Activated T-helper 1 cell treated with anti-CD3 and anti-CD28 coated beads, Interleukin-12 subunit alpha, Interleukin-12 subunit beta, Interleukin-2, Interleukin-4 antibody, amounts not matched to agents 30 ng/mL and 10 ng/mL and 1 ng/mL, durations not matched to agents 14 hours and 24 hours and 36 hours (primary cell): ENCODE data around the gene AFTPH. TPM values are rescaled to one million over a fixed set of nuclear protein-coding genes. Genes with fewer than 3 reads are reported as not detected.

ENCODE experiments used
- DNase-seq: peaks from one replicate; pipeline ENCODE4 v3.0.0; 2021; ENCODE audit warnings: low spot score
- H3K27ac Mint-ChIP-seq: one replicate; pipeline ENCODE4 v1.8.0; 2021; ENCODE audit warnings: mild to moderate bottlenecking, mixed read lengths
- H3K27me3 Mint-ChIP-seq: one replicate; pipeline ENCODE4 v1.8.0; 2022; ENCODE audit warnings: mild to moderate bottlenecking, moderate library complexity, mixed read lengths; ENCODE audit not compliant: insufficient read depth
- H3K36me3 Mint-ChIP-seq: one replicate; pipeline ENCODE4 v1.8.0; 2021; ENCODE audit warnings: low read depth, mixed read lengths
- H3K4me1 Mint-ChIP-seq: one replicate; pipeline ENCODE4 v1.8.0; 2021; ENCODE audit warnings: low read depth, mixed read lengths
- H3K4me3 Mint-ChIP-seq: one replicate; pipeline ENCODE4 v1.8.0; 2021; ENCODE audit warnings: mild to moderate bottlenecking, moderate library complexity, mixed read lengths
- H3K9me3 Mint-ChIP-seq: one replicate; pipeline ENCODE4 v1.8.0; 2021; ENCODE audit warnings: mixed read lengths
- intact Hi-C: fragments of 100-400 bp; cut with micrococcal nuclease; formaldehyde crosslinking; loops from one replicate; pipeline ENCODE4 v1.15.1; 2024
- total RNA-seq: library from RNA; stranded (reverse); gene quantifications from 2 replicates; pipeline ENCODE4 v1.2.3, GENCODE V29; 2022

AFTPH gene
- total RNA-seq, 1 donor from 2014 or later, result 42.4 TPM

- H3K27me3 Mint-ChIP-seq, result peaks cover 6% of the 10 kb centered on the region
- peaks cover 2% of the 10 kb centered on the region for H3K36me3 Mint-ChIP-seq
These were observed 81.9 kb downstream of the AFTPH start for GRCh38 chr2:64605991-64606478.

GRCh38 chr2:64606479-64607363 lies 82.6 kb downstream of the AFTPH start:
- peaks cover 6% of the 10 kb centered on the region for H3K27me3 Mint-ChIP-seq
- H3K4me1 Mint-ChIP-seq, result peaks cover 28% of the 10 kb centered on the region
- peak overlapping the region; percentile 46 for H3K4me3 Mint-ChIP-seq
- H3K9me3 Mint-ChIP-seq, result peaks cover 11% of the 10 kb centered on the region
- peak overlapping the region; percentile 85 for H3K27ac Mint-ChIP-seq
- intact Hi-C loops, result loop anchor here (1.0 to 2.0 kb wide), 12 partner anchors 20 to 621 kb away; partner anchors contain the start of genes ACTR2, AFTPH, CEP68 and SERTAD2
- H3K36me3 Mint-ChIP-seq, result peaks cover 2% of the 10 kb centered on the region
- DNase-seq, result peak; percentile 86

More at GRCh38 chr2:64605991-64606478, 81.9 kb downstream of the AFTPH start:
- peaks cover 11% of the 10 kb centered on the region for H3K9me3 Mint-ChIP-seq
- intact Hi-C loops, result loop anchor here (2.0 kb wide), 4 partner anchors 19 to 267 kb away; partner anchors contain the start of gene SERTAD2
- no peak overlapping the region for H3K4me3 Mint-ChIP-seq
- DNase-seq, result no peak
- H3K27ac Mint-ChIP-seq, result peak overlapping the region; percentile 85
- H3K4me1 Mint-ChIP-seq, result peaks cover 28% of the 10 kb centered on the region

- DNase-seq, result no peak
- peaks cover 28% of the 10 kb centered on the region for H3K4me1 Mint-ChIP-seq
- H3K27ac Mint-ChIP-seq, result peak overlapping the region; percentile 85
These were observed 83.5 kb downstream of the AFTPH start for GRCh38 chr2:64607381-64608304.

GRCh38 chr2:64608867-64609226 lies 84.7 kb downstream of the AFTPH start:
- H3K4me1 Mint-ChIP-seq, result peaks cover 28% of the 10 kb centered on the region
- peaks cover 8% of the 10 kb centered on the region for H3K27me3 Mint-ChIP-seq
- H3K4me3 Mint-ChIP-seq, result peak overlapping the region; percentile 65

More at GRCh38 chr2:64607381-64608304, 83.5 kb downstream of the AFTPH start:
- peaks cover 11% of the 10 kb centered on the region for H3K9me3 Mint-ChIP-seq
- intact Hi-C loops, result loop anchor here (1.0 to 2.0 kb wide), 12 partner anchors 21 to 620 kb away; partner anchors contain the start of genes ACTR2, AFTPH, CEP68 and SERTAD2
- peaks cover 6% of the 10 kb centered on the region for H3K27me3 Mint-ChIP-seq
- H3K36me3 Mint-ChIP-seq, result peaks cover 2% of the 10 kb centered on the region
- peak overlapping the region; percentile 65 for H3K4me3 Mint-ChIP-seq

GRCh38 chr2:64609227-64609941 lies 85.3 kb downstream of the AFTPH start:
- Mint-ChIP-seq H3K27ac (peak overlapping the region; percentile 29), H3K4me1 (peaks cover 28% of the 10 kb centered on the region), H3K4me3 (peak overlapping the region; percentile 68), H3K9me3 (peaks cover 6% of the 10 kb centered on the region), H3K36me3 (peaks cover 2% of the 10 kb centered on the region), H3K27me3 (peaks cover 11% of the 10 kb centered on the region)
- intact Hi-C loops, result loop anchor here (1.0 kb wide), 3 partner anchors 222 to 379 kb away; no protein-coding TSS in a partner anchor
- peak; percentile 67 for DNase-seq

More at GRCh38 chr2:64608867-64609226, 84.7 kb downstream of the AFTPH start:
- DNase-seq, result no peak
- intact Hi-C loops, result loop anchor here (1.0 kb wide), 3 partner anchors 222 to 379 kb away; no protein-coding TSS in a partner anchor
- Mint-ChIP-seq H3K36me3 (peaks cover 2% of the 10 kb centered on the region), H3K27ac (peak overlapping the region; percentile 81), H3K9me3 (peaks cover 11% of the 10 kb centered on the region)

- Mint-ChIP-seq H3K9me3 (peaks cover under 1% of the 10 kb centered on the region), H3K27ac (no peak overlapping the region), H3K27me3 (peaks cover 11% of the 10 kb centered on the region)
These were observed 85.8 kb downstream of the AFTPH start for GRCh38 chr2:64609942-64610281.

GRCh38 chr2:64610316-64610855 lies 86.3 kb downstream of the AFTPH start:
- Mint-ChIP-seq H3K27me3 (peaks cover 11% of the 10 kb centered on the region), H3K4me1 (peaks cover 28% of the 10 kb centered on the region), H3K4me3 (peak overlapping the region; percentile 68), H3K36me3 (no peaks in the 10 kb centered on the region), H3K9me3 (no peaks in the 10 kb centered on the region), H3K27ac (peak overlapping the region; percentile 40)
- DNase-seq, result no peak
- intact Hi-C loops, result no loop called here

More at GRCh38 chr2:64609942-64610281, 85.8 kb downstream of the AFTPH start:
- DNase-seq, result no peak
- Mint-ChIP-seq H3K36me3 (no peaks in the 10 kb centered on the region), H3K4me3 (peak overlapping the region; percentile 68), H3K4me1 (peaks cover 28% of the 10 kb centered on the region)
- intact Hi-C loops, result loop anchor here (1.0 kb wide), 3 partner anchors 221 to 378 kb away; no protein-coding TSS in a partner anchor

- H3K27me3 Mint-ChIP-seq, result peaks cover 11% of the 10 kb centered on the region
- no peak overlapping the region for H3K27ac Mint-ChIP-seq
- intact Hi-C loops, result no loop called here
- H3K9me3 Mint-ChIP-seq, result no peaks in the 10 kb centered on the region
- no peak overlapping the region for H3K4me3 Mint-ChIP-seq
- peaks cover 8% of the 10 kb centered on the region for H3K4me1 Mint-ChIP-seq
- H3K36me3 Mint-ChIP-seq, result no peaks in the 10 kb centered on the region
- no peak for DNase-seq
These were observed 88.6 kb downstream of the AFTPH start for GRCh38 chr2:64612575-64613195.

GRCh38 chr2:64613276-64613675 lies 89.1 kb downstream of the AFTPH start:
- Mint-ChIP-seq H3K36me3 (no peaks in the 10 kb centered on the region), H3K27ac (no peak overlapping the region), H3K9me3 (no peaks in the 10 kb centered on the region), H3K4me3 (no peak overlapping the region), H3K27me3 (peaks cover 13% of the 10 kb centered on the region), H3K4me1 (peaks cover 2% of the 10 kb centered on the region)
- no peak for DNase-seq
- intact Hi-C loops, result no loop called here

- Mint-ChIP-seq H3K27me3 (peaks cover 13% of the 10 kb centered on the region), H3K9me3 (no peaks in the 10 kb centered on the region), H3K27ac (no peak overlapping the region), H3K4me1 (no peaks in the 10 kb centered on the region), H3K36me3 (no peaks in the 10 kb centered on the region), H3K4me3 (no peak overlapping the region)
- no peak for DNase-seq
- intact Hi-C loops, result no loop called here
These were observed 91.2 kb downstream of the AFTPH start for GRCh38 chr2:64615192-64615763.

- Mint-ChIP-seq H3K27ac (no peak overlapping the region), H3K4me3 (no peak overlapping the region), H3K27me3 (peaks cover 16% of the 10 kb centered on the region), H3K9me3 (no peaks in the 10 kb centered on the region), H3K36me3 (no peaks in the 10 kb centered on the region), H3K4me1 (no peaks in the 10 kb centered on the region)
- DNase-seq, result no peak
- intact Hi-C loops, result no loop called here
These were observed 91.9 kb downstream of the AFTPH start for GRCh38 chr2:64615844-64616536.
